K562 (cell line): ENCODE results near the gene ZFYVE19.

Experiments
- PHB2 ChIP-seq: fragments of 450-650 bp; IDR thresholded peaks from 2 replicates; pipeline ENCODE4 v1.6.1; 2017; ENCODE audit warnings: low read depth
- RFX5 ChIP-seq: IDR thresholded peaks from 2 replicates; pipeline ENCODE4 v1.6.1; 2011; ENCODE audit warnings: low read depth, mild to moderate bottlenecking, improper control_type of control experiment, low read length

DNA sequence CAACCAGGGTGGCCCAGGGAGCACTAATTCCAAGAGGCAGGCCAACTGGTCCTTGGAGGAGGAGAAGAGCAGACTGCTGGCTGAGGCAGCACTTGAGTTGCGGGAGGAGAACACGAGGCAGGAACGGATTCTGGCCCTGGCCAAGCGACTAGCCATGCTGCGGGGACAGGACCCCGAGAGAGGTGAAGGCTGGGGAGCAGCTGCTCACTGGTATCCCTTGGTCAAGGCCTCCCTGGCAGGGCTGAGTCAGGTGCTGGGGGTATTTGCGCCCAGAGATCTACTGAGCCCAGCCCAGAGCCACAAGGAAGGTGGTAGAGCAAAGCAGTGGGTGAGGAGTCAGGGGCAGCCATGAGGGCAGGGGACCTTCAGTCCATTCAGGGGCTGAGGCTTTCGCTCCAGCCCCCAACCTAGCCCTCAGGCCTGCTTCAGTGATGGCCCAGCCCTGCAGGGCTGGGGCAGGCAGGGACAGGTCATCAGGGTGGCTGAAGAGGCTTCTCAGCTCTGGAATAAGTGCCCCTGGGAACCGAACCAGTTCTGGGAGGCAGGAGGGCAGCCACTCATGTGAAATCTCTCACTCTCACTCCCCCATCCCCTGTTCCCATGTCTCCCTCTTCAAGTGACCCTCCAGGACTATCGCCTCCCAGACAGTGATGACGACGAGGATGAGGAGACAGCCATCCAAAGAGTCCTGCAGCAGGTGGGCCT is 6.0 kb downstream of the ZFYVE19 start:
- no peak for TF ChIP-seq RFX5
- TF ChIP-seq PHB2: no peak
